Mesenteric fat pad (tissue), 1 donor: ENCODE data around the gene SPDEF. TPM values are rescaled to one million over a fixed set of nuclear protein-coding genes. Genes with fewer than 3 reads are reported as not detected.

ENCODE experiments used
- DNase-seq: peaks from one replicate; pipeline ENCODE4 v3.0.0-alpha.2; 2020; ENCODE audit warnings: low spot score
- total RNA-seq: library from RNA; stranded (reverse); fragmentation: NEBNext Ultra II Directional; extraction: Animal tissue kit (Norgen Biotek cat#: 25700); gene quantifications from one replicate; pipeline ENCODE4 v1.2.1, GENCODE V29; 2021
- donor health status: DM: yes; HTN: yes; CAD: no.

Gene SPDEF
- total RNA-seq, 1 donor from 2014 or later = 0.16 TPM

GRCh38 chr6:34516391-34517324, 39.5 kb downstream of the SPDEF start:
- DNase-seq = peak; percentile 84

GRCh38 chr6:34515473-34516387, 40.4 kb downstream of the SPDEF start:
- no peak for DNase-seq

GRCh38 chr6:34514593-34515472, 41.3 kb downstream of the SPDEF start:
- peak; percentile 73 for DNase-seq

GRCh38 chr6:34514112-34514511, 42.0 kb downstream of the SPDEF start:
- no peak for DNase-seq

GRCh38 chr6:34513646-34514045, 42.5 kb downstream of the SPDEF start:
- DNase-seq = no peak

- no peak for DNase-seq
These were observed 43.4 kb downstream of the SPDEF start for GRCh38 chr6:34512738-34513115.

GRCh38 chr6:34511915-34512737, 44.0 kb downstream of the SPDEF start:
- no peak for DNase-seq

GRCh38 chr6:34511214-34511914, 44.8 kb downstream of the SPDEF start:
- DNase-seq = no peak

GRCh38 chr6:34510299-34510698, 45.8 kb downstream of the SPDEF start:
- DNase-seq = no peak

- DNase-seq = no peak
These were observed 46.3 kb downstream of the SPDEF start for GRCh38 chr6:34509782-34510181.

GRCh38 chr6:34508425-34508824, 47.7 kb downstream of the SPDEF start:
- DNase-seq = no peak

GRCh38 chr6:34506718-34507117, 49.4 kb downstream of the SPDEF start:
- DNase-seq = peak; percentile 69

GRCh38 chr6:34497411-34497810, 58.7 kb downstream of the SPDEF start:
- peak; percentile 69 for DNase-seq

GRCh38 chr6:34496103-34496685, 59.9 kb downstream of the SPDEF start:
- DNase-seq = peak; percentile 62

- no peak for DNase-seq
These were observed 61.2 kb downstream of the SPDEF start for GRCh38 chr6:34494973-34495372.

GRCh38 chr6:34493344-34493743, 62.8 kb downstream of the SPDEF start:
- DNase-seq = no peak

- peak; percentile 81 for DNase-seq
These were observed 65.1 kb downstream of the SPDEF start for GRCh38 chr6:34491091-34491430.

GRCh38 chr6:34490390-34491090, 65.6 kb downstream of the SPDEF start:
- peak; percentile 85 for DNase-seq
